Mucosa of rectum (tissue), 2 donors: ENCODE results near the gene CHCHD6.

Experiments
- H3K27ac ChIP-seq, 2 donors: one replicate each; pipeline ENCODE4 v1.7.0; 2013; ENCODE audit warnings: inconsistent platforms in 2 of 2, low read depth in 2 of 2, low read length in 2 of 2
- H3K27me3 ChIP-seq, 2 donors: one replicate each; pipeline ENCODE4 v1.7.0; 2013; ENCODE audit warnings: low read length in 2 of 2; ENCODE audit not compliant: control insufficient read depth in 2 of 2, insufficient read depth in 2 of 2
- H3K36me3 ChIP-seq, 2 donors: one replicate each; pipeline ENCODE4 v1.7.0; 2013; ENCODE audit warnings: low read length in 2 of 2; ENCODE audit not compliant: control insufficient read depth in 2 of 2, insufficient read depth in 2 of 2
- H3K4me1 ChIP-seq, 2 donors: one replicate each; pipeline ENCODE4 v1.7.0; 2013; ENCODE audit warnings: low read length in 2 of 2, mild to moderate bottlenecking in 1 of 2; ENCODE audit not compliant: control insufficient read depth in 2 of 2, insufficient read depth in 2 of 2
- H3K4me3 ChIP-seq, 2 donors: one replicate each; pipeline ENCODE4 v1.7.0; 2013; ENCODE audit warnings: low read length in 2 of 2
- H3K9ac ChIP-seq, 2 donors: one replicate each; pipeline ENCODE4 v1.7.0; 2013; ENCODE audit warnings: low read length in 2 of 2, low read depth in 1 of 2, mild to moderate bottlenecking in 1 of 2
- H3K9me3 ChIP-seq, 2 donors: one replicate each; pipeline ENCODE4 v1.7.0; 2013; ENCODE audit warnings: low read length in 2 of 2; ENCODE audit not compliant: control insufficient read depth in 2 of 2
- donor health status: healthy.
- donor health status: Normal muscosa, but diverticular disease.

The CHCHD6 gene

GRCh38 chr3:126987129-126987528, 283.1 kb downstream of the CHCHD6 start:
- Histone ChIP-seq H3K9ac (no peak overlapping the region), H3K9me3 (no peaks in the 10 kb centered on the region), H3K4me3 (no peak overlapping the region), H3K36me3 (peaks cover 0 to 6% of the 10 kb centered on the region in 2 donors), H3K27me3 (no peaks in the 10 kb centered on the region), H3K4me1 (peaks cover 5 to 8% of the 10 kb centered on the region in 2 donors), H3K27ac (no peak overlapping the region)

- H3K9ac ChIP-seq = no peak overlapping the region
- H3K4me1 ChIP-seq = peaks cover 5% of the 10 kb centered on the region in 2 donors
- no peaks in the 10 kb centered on the region for H3K9me3 ChIP-seq
- H3K36me3 ChIP-seq = peaks cover 0 to 6% of the 10 kb centered on the region in 2 donors
- no peak overlapping the region for H3K4me3 ChIP-seq
- no peaks in the 10 kb centered on the region for H3K27me3 ChIP-seq
- no peak overlapping the region for H3K27ac ChIP-seq
Measured at GRCh38 chr3:126987596-126987995, 283.6 kb downstream of the CHCHD6 start.

GRCh38 chr3:126988451-126989021, 284.5 kb downstream of the CHCHD6 start:
- no peaks in the 10 kb centered on the region for H3K9me3 ChIP-seq
- peaks cover 5% of the 10 kb centered on the region in 2 donors for H3K4me1 ChIP-seq
- H3K27me3 ChIP-seq = no peaks in the 10 kb centered on the region
- no peak overlapping the region for H3K4me3 ChIP-seq
- H3K36me3 ChIP-seq = peaks cover 0 to 6% of the 10 kb centered on the region in 2 donors
- H3K9ac ChIP-seq = no peak overlapping the region
- no peak overlapping the region for H3K27ac ChIP-seq

- Histone ChIP-seq H3K9me3 (no peaks in the 10 kb centered on the region), H3K27ac (no peak overlapping the region), H3K27me3 (no peaks in the 10 kb centered on the region), H3K4me1 (peaks cover 0 to 2% of the 10 kb centered on the region in 2 donors), H3K36me3 (peaks cover 0 to 6% of the 10 kb centered on the region in 2 donors), H3K4me3 (no peak overlapping the region), H3K9ac (no peak overlapping the region)
Measured at GRCh38 chr3:126989316-126990023, 285.4 kb downstream of the CHCHD6 start.

GRCh38 chr3:126990024-126990700, 286.1 kb downstream of the CHCHD6 start:
- Histone ChIP-seq H3K4me3 (no peak overlapping the region), H3K27me3 (no peaks in the 10 kb centered on the region), H3K27ac (no peak overlapping the region), H3K36me3 (peaks cover 0 to 6% of the 10 kb centered on the region in 2 donors), H3K9ac (no peak overlapping the region), H3K9me3 (no peaks in the 10 kb centered on the region), H3K4me1 (peaks cover 0 to 2% of the 10 kb centered on the region in 2 donors)

GRCh38 chr3:126990890-126991289, 286.9 kb downstream of the CHCHD6 start:
- Histone ChIP-seq H3K27me3 (no peaks in the 10 kb centered on the region), H3K9ac (no peak overlapping the region), H3K4me3 (no peak overlapping the region), H3K4me1 (peaks cover 0 to 2% of the 10 kb centered on the region in 2 donors), H3K9me3 (no peaks in the 10 kb centered on the region), H3K36me3 (peaks cover 0 to 6% of the 10 kb centered on the region in 2 donors), H3K27ac (no peak overlapping the region)

- Histone ChIP-seq H3K9ac (no peak overlapping the region), H3K4me1 (peaks cover 0 to 2% of the 10 kb centered on the region in 2 donors), H3K27ac (no peak overlapping the region)
Measured at GRCh38 chr3:126991366-126992200, 287.5 kb downstream of the CHCHD6 start.

GRCh38 chr3:126992216-126992615, 288.2 kb downstream of the CHCHD6 start:
- Histone ChIP-seq H3K4me3 (no peak overlapping the region), H3K4me1 (peaks cover 0 to 2% of the 10 kb centered on the region in 2 donors), H3K36me3 (peaks cover 0 to 6% of the 10 kb centered on the region in 2 donors), H3K27me3 (no peaks in the 10 kb centered on the region), H3K9ac (no peak overlapping the region), H3K27ac (no peak overlapping the region), H3K9me3 (no peaks in the 10 kb centered on the region)

More at GRCh38 chr3:126991366-126992200, 287.5 kb downstream of the CHCHD6 start:
- no peak overlapping the region for H3K4me3 ChIP-seq
- no peaks in the 10 kb centered on the region for H3K9me3 ChIP-seq
- H3K36me3 ChIP-seq = peaks cover 0 to 6% of the 10 kb centered on the region in 2 donors
- no peaks in the 10 kb centered on the region for H3K27me3 ChIP-seq

GRCh38 chr3:126992776-126993175, 288.7 kb downstream of the CHCHD6 start:
- Histone ChIP-seq H3K36me3 (peaks cover 0 to 6% of the 10 kb centered on the region in 2 donors), H3K27me3 (no peaks in the 10 kb centered on the region), H3K4me3 (no peak overlapping the region), H3K27ac (no peak overlapping the region), H3K9ac (no peak overlapping the region), H3K4me1 (peaks cover 0 to 2% of the 10 kb centered on the region in 2 donors), H3K9me3 (no peaks in the 10 kb centered on the region)
